ENCODE results near the gene RPL22. TPM values are rescaled to one million over a fixed set of nuclear protein-coding genes. Genes with fewer than 3 reads are reported as not detected.
"Not testable (repeated sequence)": the region's sequence is repeated elsewhere in the genome, so short reads cannot be mapped to it uniquely, and the experiment has no call there.

The RPL22 gene
- polyA plus RNA-seq, 3 donors = 62.6 to 97.2 (median 65.6) TPM

DNA sequence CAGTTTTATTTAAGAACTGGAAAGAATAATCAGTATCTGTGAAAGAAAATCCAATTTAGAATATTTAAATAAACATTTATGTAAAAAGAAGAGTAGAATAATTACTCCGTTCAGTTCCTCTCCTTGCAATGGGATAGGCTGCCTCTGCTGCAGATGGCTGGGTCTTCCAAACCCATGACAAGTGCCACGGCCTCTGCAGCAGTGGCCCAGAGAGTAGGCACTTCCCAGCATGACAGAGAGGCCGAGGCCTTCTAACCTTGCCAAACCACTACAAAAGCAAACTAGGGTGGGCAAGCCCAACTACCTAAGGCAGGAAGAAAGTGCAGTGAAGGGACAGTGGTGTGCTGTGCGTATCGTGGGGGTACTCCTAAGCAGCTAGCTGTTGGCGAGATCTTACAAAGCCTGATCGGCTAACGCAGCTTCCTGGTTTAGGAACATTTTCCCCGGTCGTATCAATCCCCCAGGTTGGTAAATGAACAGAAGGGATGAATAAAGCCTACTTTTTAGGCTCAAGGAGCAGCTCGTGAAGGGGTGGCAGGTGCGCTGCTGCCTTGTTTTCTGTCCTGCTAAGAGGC lies 21.9 kb upstream of the RPL22 start:
- H3K27me3 Mint-ChIP-seq (ENCODE audit: low read depth in 3 of 3) = peaks cover 3 to 6% (median 4%) of the 10 kb centered on the region in 3 donors
- no peak overlapping the region for H3K4me3 Mint-ChIP-seq
- no peak overlapping the region for H3K27ac ChIP-seq (ENCODE audit: low read depth in 1 of 2, low read length in 2 of 2)
- H3K79me2 ChIP-seq (ENCODE audit: insufficient read depth, low read length) = no peaks in the 10 kb centered on the region
- no peaks in the 10 kb centered on the region for H3K4me1 ChIP-seq (ENCODE audit: control insufficient read depth in 1 of 2, insufficient read depth in 2 of 2, low read length in 2 of 2)
- H3K4me1 Mint-ChIP-seq = no peaks in the 10 kb centered on the region
- peaks cover 48 to 56% of the 10 kb centered on the region in 2 donors for H3K36me3 Mint-ChIP-seq
- H3K4me2 ChIP-seq (replicated peaks; ENCODE audit: extremely low read depth, low read length, poor library complexity, severe bottlenecking) = no peak overlapping the region
- no peaks in the 10 kb centered on the region for H3K27me3 ChIP-seq (ENCODE audit: control insufficient read depth in 2 of 2, insufficient read depth in 2 of 2, low read length in 2 of 2)
- DNase-seq = no peak
- WGBS (ENCODE audit: insufficient coverage) = 97% methylated on average over 9 of the region's 12 CpGs
- no peaks in the 10 kb centered on the region for H4K20me1 ChIP-seq (ENCODE audit: insufficient read depth, low read length)
- H3K9me3 ChIP-seq (replicated peaks in 1 of 2; ENCODE audit: control insufficient read depth in 1 of 2, insufficient read depth in 1 of 2, low read length in 2 of 2) = no peaks in the 10 kb centered on the region
- no peaks in the 10 kb centered on the region for H3K9me3 Mint-ChIP-seq
- no peak overlapping the region for H3K4me3 ChIP-seq (replicated peaks in 1 of 3; ENCODE audit: low read depth in 2 of 3, low read length in 3 of 3)
- no peak overlapping the region for H3K27ac Mint-ChIP-seq
- TF ChIP-seq, protein P1, sequence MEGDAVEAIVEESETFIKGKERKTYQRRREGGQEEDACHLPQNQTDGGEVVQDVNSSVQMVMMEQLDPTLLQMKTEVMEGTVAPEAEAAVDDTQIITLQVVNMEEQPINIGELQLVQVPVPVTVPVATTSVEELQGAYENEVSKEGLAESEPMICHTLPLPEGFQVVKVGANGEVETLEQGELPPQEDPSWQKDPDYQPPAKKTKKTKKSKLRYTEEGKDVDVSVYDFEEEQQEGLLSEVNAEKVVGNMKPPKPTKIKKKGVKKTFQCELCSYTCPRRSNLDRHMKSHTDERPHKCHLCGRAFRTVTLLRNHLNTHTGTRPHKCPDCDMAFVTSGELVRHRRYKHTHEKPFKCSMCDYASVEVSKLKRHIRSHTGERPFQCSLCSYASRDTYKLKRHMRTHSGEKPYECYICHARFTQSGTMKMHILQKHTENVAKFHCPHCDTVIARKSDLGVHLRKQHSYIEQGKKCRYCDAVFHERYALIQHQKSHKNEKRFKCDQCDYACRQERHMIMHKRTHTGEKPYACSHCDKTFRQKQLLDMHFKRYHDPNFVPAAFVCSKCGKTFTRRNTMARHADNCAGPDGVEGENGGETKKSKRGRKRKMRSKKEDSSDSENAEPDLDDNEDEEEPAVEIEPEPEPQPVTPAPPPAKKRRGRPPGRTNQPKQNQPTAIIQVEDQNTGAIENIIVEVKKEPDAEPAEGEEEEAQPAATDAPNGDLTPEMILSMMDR (IDR thresholded peaks at IDR 0.05) = no peak
- no peak overlapping the region for H2AFZ ChIP-seq (ENCODE audit: insufficient read depth, low read depth, low read length, poor library complexity, severe bottlenecking)
- no peak overlapping the region for H3K9ac ChIP-seq (ENCODE audit: insufficient read depth, low read length, poor library complexity, severe bottlenecking)
- intact Hi-C loops (cut with micrococcal nuclease) = no loop called here
- peaks cover 28 to 50% of the 10 kb centered on the region in 2 donors for H3K36me3 ChIP-seq (replicated peaks in 1 of 2; ENCODE audit: control insufficient read depth in 1 of 2, insufficient read depth in 2 of 2, low read length in 2 of 2)

DNA sequence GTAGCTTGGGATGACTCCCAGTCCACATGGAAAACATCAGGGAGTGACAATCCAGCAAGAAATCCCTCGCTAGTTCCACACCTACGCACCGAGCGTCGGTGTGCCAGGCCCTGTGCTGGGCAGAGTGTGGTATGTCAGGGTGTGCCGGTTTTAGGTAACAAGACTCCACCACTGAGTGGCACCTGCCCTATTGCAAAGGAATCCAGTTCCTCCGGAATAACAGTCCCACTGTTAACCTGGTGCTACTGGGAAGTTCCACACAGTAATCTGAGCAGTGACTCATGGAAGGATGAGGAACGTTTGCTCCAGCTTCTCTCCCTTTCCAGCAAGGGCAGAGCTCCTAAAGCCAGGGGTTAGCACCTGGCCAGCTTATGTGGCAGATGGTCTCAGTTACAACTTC lies 20.8 kb upstream of the RPL22 start:
- Mint-ChIP-seq H3K9me3 (no peaks in the 10 kb centered on the region), H3K27me3 (ENCODE audit: low read depth in 3 of 3) (peaks cover 4 to 11% (median 11%) of the 10 kb centered on the region in 3 donors), H3K4me1 (no peaks in the 10 kb centered on the region), H3K27ac (no peak overlapping the region), H3K36me3 (peaks cover 38 to 45% of the 10 kb centered on the region in 2 donors), H3K4me3 (no peak overlapping the region)
- WGBS (ENCODE audit: insufficient coverage) = 88% methylated on average over 7 of the region's 8 CpGs
- H3K36me3 ChIP-seq (replicated peaks in 1 of 2; ENCODE audit: control insufficient read depth in 1 of 2, insufficient read depth in 2 of 2, low read length in 2 of 2) = peaks cover 22 to 39% of the 10 kb centered on the region in 2 donors
- H3K9ac ChIP-seq (ENCODE audit: insufficient read depth, low read length, poor library complexity, severe bottlenecking) = no peak overlapping the region
- H3K27me3 ChIP-seq (ENCODE audit: control insufficient read depth in 2 of 2, insufficient read depth in 2 of 2, low read length in 2 of 2) = no peaks in the 10 kb centered on the region
- no peak for DNase-seq
- no peaks in the 10 kb centered on the region for H3K9me3 ChIP-seq (replicated peaks in 1 of 2; ENCODE audit: control insufficient read depth in 1 of 2, insufficient read depth in 1 of 2, low read length in 2 of 2)
- no peak overlapping the region for H3K4me2 ChIP-seq (replicated peaks; ENCODE audit: extremely low read depth, low read length, poor library complexity, severe bottlenecking)
- H3K27ac ChIP-seq (ENCODE audit: low read depth in 1 of 2, low read length in 2 of 2) = no peak overlapping the region
- H3K4me1 ChIP-seq (ENCODE audit: control insufficient read depth in 1 of 2, insufficient read depth in 2 of 2, low read length in 2 of 2) = no peaks in the 10 kb centered on the region
- intact Hi-C loops (cut with micrococcal nuclease) = no loop called here
- no peaks in the 10 kb centered on the region for H4K20me1 ChIP-seq (ENCODE audit: insufficient read depth, low read length)
- TF ChIP-seq, protein P1 (IDR thresholded peaks at IDR 0.05) = no peak
- H3K79me2 ChIP-seq (ENCODE audit: insufficient read depth, low read length) = no peaks in the 10 kb centered on the region
- H3K4me3 ChIP-seq (replicated peaks in 1 of 3; ENCODE audit: low read depth in 2 of 3, low read length in 3 of 3) = no peak overlapping the region
- no peak overlapping the region for H2AFZ ChIP-seq (ENCODE audit: insufficient read depth, low read depth, low read length, poor library complexity, severe bottlenecking)

DNA sequence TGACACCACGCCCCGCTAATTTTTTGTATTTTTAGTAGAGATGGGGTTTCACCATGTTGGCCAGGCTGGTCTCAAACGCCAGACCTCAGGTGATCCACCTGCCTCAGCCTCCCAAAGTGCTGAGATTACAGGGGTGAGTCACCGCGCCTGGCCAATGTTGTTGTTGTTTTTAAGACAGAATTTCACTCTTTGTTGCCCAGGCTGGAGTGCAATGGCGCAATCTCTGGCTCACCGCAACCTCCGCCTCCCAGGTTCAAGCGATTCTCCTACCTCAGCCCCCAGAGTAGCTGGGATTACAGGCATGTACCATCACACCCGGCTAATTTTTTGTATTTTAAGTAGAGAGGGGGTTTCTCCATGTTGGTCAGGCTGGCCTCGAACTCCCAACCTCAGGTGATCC lies 20.2 kb upstream of the RPL22 start:
- peaks cover 16 to 33% of the 10 kb centered on the region in 2 donors for H3K36me3 ChIP-seq (replicated peaks in 1 of 2; ENCODE audit: control insufficient read depth in 1 of 2, insufficient read depth in 2 of 2, low read length in 2 of 2)
- H3K79me2 ChIP-seq (ENCODE audit: insufficient read depth, low read length); H3K4me1 Mint-ChIP-seq; H3K27ac ChIP-seq (ENCODE audit: low read depth in 1 of 2, low read length in 2 of 2); H3K9me3 Mint-ChIP-seq; H3K4me3 Mint-ChIP-seq; H3K4me2 ChIP-seq (replicated peaks; ENCODE audit: extremely low read depth, low read length, poor library complexity, severe bottlenecking); H3K9ac ChIP-seq (ENCODE audit: insufficient read depth, low read length, poor library complexity, severe bottlenecking); H3K27me3 ChIP-seq (ENCODE audit: control insufficient read depth in 2 of 2, insufficient read depth in 2 of 2, low read length in 2 of 2); H3K4me1 ChIP-seq (ENCODE audit: control insufficient read depth in 1 of 2, insufficient read depth in 2 of 2, low read length in 2 of 2); H3K4me3 ChIP-seq (replicated peaks in 1 of 3; ENCODE audit: low read depth in 2 of 3, low read length in 3 of 3); H3K27ac Mint-ChIP-seq; H2AFZ ChIP-seq (ENCODE audit: insufficient read depth, low read depth, low read length, poor library complexity, severe bottlenecking); H3K9me3 ChIP-seq (replicated peaks in 1 of 2; ENCODE audit: control insufficient read depth in 1 of 2, insufficient read depth in 1 of 2, low read length in 2 of 2); DNase-seq; H4K20me1 ChIP-seq (ENCODE audit: insufficient read depth, low read length): not testable (repeated sequence)
- 100% methylated on average over 1 of the region's 11 CpGs for whole genome bisulfite sequencing (ENCODE audit: insufficient coverage)
- peaks cover 32 to 39% of the 10 kb centered on the region in 2 donors for H3K36me3 Mint-ChIP-seq
- H3K27me3 Mint-ChIP-seq (ENCODE audit: low read depth in 3 of 3) = peaks cover 6 to 15% (median 11%) of the 10 kb centered on the region in 3 donors
- intact Hi-C loops (cut with micrococcal nuclease) = loop anchor here in 1 of 2 donors (5.0 kb wide), 1 partner anchor 48 kb away; no protein-coding TSS in a partner anchor
